CD8-positive, alpha-beta memory T cell (primary cell): ENCODE data around the gene A1BG. TPM values are rescaled to one million over a fixed set of nuclear protein-coding genes. Genes with fewer than 3 reads are reported as not detected.

ENCODE experiments used
- CTCF ChIA-PET: fragments of 350-600 bp; sonication (Branson Sonifier 250); formaldehyde crosslinking; loops from one replicate; lab custom pipeline; 2021; ENCODE audit warnings: antibody characterized with exemption; lab: Charles Lee
- POLR2A ChIA-PET: fragments of 350-600 bp; sonication (Branson Sonifier 250); formaldehyde crosslinking; loops from one replicate; lab custom pipeline; 2021; ENCODE audit warnings: antibody characterized with exemption; lab: Charles Lee
- DNase-seq, 5 donors: peaks; one replicate each; pipeline versions ENCODE4 v3.0.0 to v3.0.0-alpha.2; 2020 to 2022; ENCODE audit warnings: mixed read lengths in 1 of 5
- H3K27ac ChIP-seq: one replicate; pipeline ENCODE4 v1.7.0; 2013; ENCODE audit warnings: low read depth, mild to moderate bottlenecking, low read length, moderate library complexity
- H3K27me3 ChIP-seq: 2 replicates; pipeline ENCODE4 v1.7.0; 2013; ENCODE audit warnings: low read length, mild to moderate bottlenecking; ENCODE audit not compliant: insufficient read depth, poor library complexity, severe bottlenecking
- H3K36me3 ChIP-seq: 2 replicates; pipeline ENCODE4 v1.7.0; 2013; ENCODE audit warnings: mild to moderate bottlenecking, low read length, moderate library complexity; ENCODE audit not compliant: insufficient read depth
- H3K4me1 ChIP-seq: 2 replicates; pipeline ENCODE4 v1.7.0; 2013; ENCODE audit warnings: mild to moderate bottlenecking, low read length, moderate library complexity; ENCODE audit not compliant: insufficient read depth
- H3K4me3 ChIP-seq: 2 replicates; pipeline ENCODE4 v1.7.0; 2013; ENCODE audit warnings: mild to moderate bottlenecking, low read length
- H3K9me3 ChIP-seq: 2 replicates; pipeline ENCODE4 v1.7.0; 2013; ENCODE audit warnings: mild to moderate bottlenecking, low read length
- H3K27ac Mint-ChIP-seq, 8 donors: one replicate each; pipeline ENCODE4 v1.8.0; 2020 to 2021; ENCODE audit warnings: mixed read lengths in 8 of 8, mild to moderate bottlenecking in 6 of 8, inconsistent platforms in 3 of 8, moderate library complexity in 3 of 8
- H3K27me3 Mint-ChIP-seq, 2 donors: one replicate each; pipeline ENCODE4 v1.8.0; 2020 to 2021; ENCODE audit warnings: mixed read lengths in 2 of 2, mild to moderate bottlenecking in 1 of 2, moderate library complexity in 1 of 2
- H3K36me3 Mint-ChIP-seq, 3 donors: one replicate each; pipeline ENCODE4 v1.8.0; 2020 to 2021; ENCODE audit warnings: mixed read lengths in 3 of 3, inconsistent platforms in 1 of 3, mild to moderate bottlenecking in 1 of 3
- H3K4me1 Mint-ChIP-seq, 3 donors: one replicate each; pipeline ENCODE4 v1.8.0; 2020 to 2021; ENCODE audit warnings: mixed read lengths in 3 of 3, inconsistent platforms in 1 of 3, mild to moderate bottlenecking in 1 of 3
- H3K4me3 Mint-ChIP-seq, 7 donors: one replicate each; pipeline ENCODE4 v1.8.0; 2020 to 2021; ENCODE audit warnings: mixed read lengths in 7 of 7, mild to moderate bottlenecking in 6 of 7, moderate library complexity in 4 of 7, inconsistent platforms in 2 of 7
- H3K9me3 Mint-ChIP-seq, 5 donors: one replicate each; pipeline ENCODE4 v1.8.0; 2020 to 2022; ENCODE audit warnings: mixed read lengths in 5 of 5, mild to moderate bottlenecking in 3 of 5, moderate library complexity in 2 of 5, inconsistent platforms in 1 of 5
- polyA plus RNA-seq: library from polyadenylated mRNA; unstranded; fragments of 300-500 nt; fragmentation: Illumina TruSeq; gene quantifications from one replicate; pipeline ENCODE4 v1.2.3, GENCODE V29; 2021
- total RNA-seq, 2 experiments: library from RNA; stranded (reverse); gene quantifications; one replicate each; pipeline ENCODE4 v1.2.3, GENCODE V29; 2021

A1BG gene
- total and polyA plus RNA-seq, 3 experiments from 2014 or later = 16.8 to 70.8 (median 18.1) TPM

DNA sequence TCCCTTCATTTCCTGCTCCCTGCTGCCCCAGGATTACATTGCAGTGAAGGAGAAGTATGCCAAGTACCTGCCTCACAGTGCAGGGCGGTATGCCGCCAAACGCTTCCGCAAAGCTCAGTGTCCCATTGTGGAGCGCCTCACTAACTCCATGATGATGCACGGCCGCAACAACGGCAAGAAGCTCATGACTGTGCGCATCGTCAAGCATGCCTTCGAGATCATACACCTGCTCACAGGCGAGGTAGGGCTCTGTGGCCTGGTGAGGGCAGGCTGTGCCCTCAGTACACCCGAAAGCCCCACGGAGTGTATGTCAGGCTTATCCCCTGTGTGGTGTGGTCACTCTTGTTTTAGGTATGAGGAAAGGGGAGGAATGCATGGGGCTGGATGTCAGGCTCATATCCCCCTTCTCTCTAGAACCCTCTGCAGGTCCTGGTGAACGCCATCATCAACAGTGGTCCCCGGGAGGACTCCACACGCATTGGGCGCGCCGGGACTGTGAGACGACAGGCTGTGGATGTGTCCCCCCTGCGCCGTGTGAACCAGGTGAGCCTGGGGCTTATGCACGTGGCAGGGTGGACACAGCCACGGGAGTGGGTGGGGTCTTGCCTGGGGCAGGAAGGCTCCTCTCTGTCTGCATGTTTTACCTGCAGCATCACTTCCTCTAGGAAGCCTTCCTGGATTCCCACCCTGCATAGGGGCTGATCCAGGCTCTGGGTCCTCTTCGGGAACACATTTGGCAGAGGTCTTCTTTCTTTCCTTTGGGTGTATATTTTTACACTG is 39.8 kb upstream of the A1BG start:
- DNase-seq = no peak
- Mint-ChIP-seq H3K36me3 (peaks cover 14 to 58% (median 17%) of the 10 kb centered on the region in 3 donors), H3K9me3 (no peaks in the 10 kb centered on the region), H3K27ac (peak overlapping the region in 1 of 8 donors; percentile 17), H3K27me3 (peaks cover 5 to 7% of the 10 kb centered on the region in 2 donors), H3K4me1 (peaks cover 16 to 38% (median 21%) of the 10 kb centered on the region in 3 donors), H3K4me3 (peak overlapping the region in 1 of 7 donors; percentile 52)
- peaks cover 5% of the 10 kb centered on the region for H3K27me3 ChIP-seq
- no peak overlapping the region for H3K27ac ChIP-seq
- no peak overlapping the region for H3K4me3 ChIP-seq
- ChIA-PET POLR2A (no interaction called here), CTCF (no interaction called here)
- H3K9me3 ChIP-seq = no peaks in the 10 kb centered on the region
- peaks cover 2% of the 10 kb centered on the region for H3K4me1 ChIP-seq
- peaks cover 33% of the 10 kb centered on the region for H3K36me3 ChIP-seq

DNA sequence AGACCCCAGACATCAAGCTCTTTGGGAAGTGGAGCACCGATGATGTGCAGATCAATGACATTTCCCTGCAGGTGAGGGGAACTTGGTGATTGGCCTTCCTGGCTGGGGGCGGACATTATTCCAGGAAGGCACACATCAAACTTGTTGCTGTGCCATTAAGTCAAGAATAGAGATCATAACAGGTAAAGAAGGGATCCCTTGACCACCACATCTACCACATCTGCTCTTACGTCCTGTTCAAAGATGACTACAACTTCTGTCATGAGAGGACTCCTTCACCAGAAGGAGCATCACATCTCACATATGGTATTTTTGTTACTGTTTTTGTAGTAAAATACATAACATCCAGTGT is 34.9 kb upstream of the A1BG start:
- CTCF ChIA-PET = no interaction called here

DNA sequence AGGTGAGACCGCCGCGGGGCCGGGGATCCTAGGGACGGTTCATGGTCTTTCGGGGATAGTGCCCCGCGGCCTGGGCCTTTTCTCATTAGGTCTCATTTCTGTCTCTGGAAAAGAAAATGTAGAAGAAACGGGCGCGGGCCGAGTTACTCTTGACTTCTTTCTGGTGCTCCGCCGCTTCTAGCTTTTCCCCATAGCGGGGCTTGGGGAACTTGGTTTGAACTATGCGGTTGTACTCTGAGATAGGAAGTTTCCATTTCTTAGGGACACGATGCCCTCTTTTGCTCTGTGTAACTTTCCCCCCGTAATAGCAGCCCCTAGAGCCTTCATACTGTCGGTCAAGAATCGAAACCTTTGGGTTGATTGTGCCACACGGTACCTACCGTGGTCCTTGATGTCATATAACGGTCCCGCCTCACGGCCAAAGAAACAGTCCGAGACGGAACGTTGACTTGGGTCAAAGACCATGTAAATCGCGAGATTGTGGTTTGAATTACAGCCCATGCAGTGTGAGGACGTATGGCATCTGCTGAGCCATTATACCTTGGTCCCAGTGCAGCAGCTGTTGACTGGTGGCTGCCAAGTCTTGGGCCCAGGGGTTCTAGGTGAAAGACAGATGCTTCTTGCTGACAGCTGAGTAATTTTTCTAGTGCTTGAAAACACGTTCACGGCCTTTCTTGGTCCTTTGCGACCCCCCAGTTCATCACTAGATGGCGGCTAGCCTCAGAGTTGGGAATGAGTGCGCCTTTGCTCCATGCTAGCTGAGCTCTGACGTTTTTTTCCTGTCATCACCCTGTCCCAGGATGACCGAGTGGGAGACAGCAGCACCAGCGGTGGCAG is 34.3 kb upstream of the A1BG start:
- POLR2A ChIA-PET = interaction anchor here (0.7 to 1.2 kb wide), 2 partner anchors 25 to 77 kb away, joined by 4 to 5 read pairs; partner anchors contain the start of gene ZNF497
- peaks cover 31 to 54% (median 38%) of the 10 kb centered on the region in 3 donors for H3K4me1 Mint-ChIP-seq
- no peaks in the 10 kb centered on the region for H3K9me3 Mint-ChIP-seq
- H3K27me3 ChIP-seq = no peaks in the 10 kb centered on the region
- DNase-seq = no peak
- H3K36me3 ChIP-seq = peaks cover 19% of the 10 kb centered on the region
- H3K27ac Mint-ChIP-seq = peak overlapping the region; percentile 93 to 99 (median 98)
- peaks cover 6 to 45% (median 8%) of the 10 kb centered on the region in 3 donors for H3K36me3 Mint-ChIP-seq
- H3K4me3 Mint-ChIP-seq = peak overlapping the region; percentile 92 to 97 (median 94)
- peaks cover 23% of the 10 kb centered on the region for H3K4me1 ChIP-seq
- CTCF ChIA-PET = no interaction called here
- peak overlapping the region; percentile 83 for H3K4me3 ChIP-seq
- no peaks in the 10 kb centered on the region for H3K9me3 ChIP-seq
- peak overlapping the region; percentile 95 for H3K27ac ChIP-seq
- H3K27me3 Mint-ChIP-seq = peaks cover 0 to 3% of the 10 kb centered on the region in 2 donors

More for the DNA sequence above, 34.9 kb upstream of the A1BG start:
- peak overlapping the region; percentile 83 for H3K4me3 ChIP-seq
- DNase-seq = no peak
- peaks cover 23% of the 10 kb centered on the region for H3K4me1 ChIP-seq
- peak overlapping the region; percentile 95 for H3K27ac ChIP-seq
- no peaks in the 10 kb centered on the region for H3K27me3 ChIP-seq
- peaks cover 6 to 51% (median 8%) of the 10 kb centered on the region in 3 donors for H3K36me3 Mint-ChIP-seq
- H3K4me3 Mint-ChIP-seq = peak overlapping the region; percentile 92 to 97 (median 94)
- H3K36me3 ChIP-seq = peaks cover 25% of the 10 kb centered on the region
- no peaks in the 10 kb centered on the region for H3K9me3 ChIP-seq
- peaks cover 31 to 56% (median 37%) of the 10 kb centered on the region in 3 donors for H3K4me1 Mint-ChIP-seq
- H3K27me3 Mint-ChIP-seq = peaks cover 0 to 3% of the 10 kb centered on the region in 2 donors
- no peaks in the 10 kb centered on the region for H3K9me3 Mint-ChIP-seq
- H3K27ac Mint-ChIP-seq = peak overlapping the region in 6 of 8 donors; percentile 93 to 98 (median 96)
- POLR2A ChIA-PET = interaction anchor here (1.2 kb wide), 1 partner anchor 25 kb away, joined by 4 read pairs; the partner anchor contains the start of gene ZNF497

DNA sequence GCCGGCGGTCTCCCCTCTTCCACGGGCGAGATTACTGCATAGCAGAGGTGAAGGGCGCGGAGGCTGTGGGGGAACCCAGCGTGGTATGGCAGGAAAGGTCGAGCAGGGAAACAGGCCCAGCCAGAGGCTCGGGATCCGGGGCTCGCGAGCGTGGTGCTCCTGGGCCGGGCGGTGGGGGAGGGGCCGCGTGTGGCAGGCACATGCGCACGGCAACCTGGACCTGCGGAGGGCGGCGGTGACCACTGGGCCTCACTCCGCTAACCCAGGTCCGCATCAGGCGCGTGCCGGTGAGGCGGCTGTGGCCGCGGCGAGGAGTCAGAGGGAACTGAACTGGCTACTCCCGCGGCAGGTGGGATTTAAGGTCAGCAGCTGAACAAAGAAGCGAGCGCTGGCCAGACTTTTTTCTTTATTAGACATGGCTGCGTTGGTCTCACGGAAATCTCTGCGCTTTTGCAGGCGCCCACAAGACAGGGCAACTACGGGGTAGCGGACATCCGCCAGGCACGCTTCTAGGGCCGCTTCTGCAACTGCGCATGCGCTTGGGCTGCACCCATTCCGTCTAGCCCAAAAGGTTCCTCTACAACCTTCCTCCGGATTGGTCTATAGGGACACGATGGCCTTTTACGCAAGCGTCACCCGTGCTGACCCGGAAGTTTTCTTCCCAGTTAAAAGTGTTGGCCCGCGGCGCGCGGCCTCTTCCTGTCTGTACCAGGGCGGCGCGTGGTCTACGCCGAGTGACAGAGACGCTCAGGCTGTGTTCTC is 33.5 kb upstream of the A1BG start, which contains the start of gene RPS5:
Gene RPS5, plus strand, starts transcription at position 694 of the 762 bp plus-strand sequence. CDS start 869 bp downstream, outside the sequence.
- Histone ChIP-seq H3K4me3 (peak within 1 kb of the TSS; percentile 83), H3K36me3 (peaks cover 16% of the 10 kb centered on the region), H3K27ac (peak within 1 kb of the TSS; percentile 95), H3K4me1 (peaks cover 28% of the 10 kb centered on the region), H3K27me3 (no peaks in the 10 kb centered on the region), H3K9me3 (no peaks in the 10 kb centered on the region)
- Mint-ChIP-seq H3K27ac (peak within 1 kb of the TSS; percentile 93 to 99 (median 98)), H3K4me3 (peak within 1 kb of the TSS; percentile 92 to 97 (median 94)), H3K9me3 (no peaks in the 10 kb centered on the region), H3K27me3 (peaks cover 0 to 3% of the 10 kb centered on the region in 2 donors), H3K4me1 (peaks cover 37 to 59% (median 41%) of the 10 kb centered on the region in 3 donors), H3K36me3 (peaks cover 6 to 41% (median 8%) of the 10 kb centered on the region in 3 donors)
- peak; percentile 90 to 99 (median 95) for DNase-seq
- ChIA-PET CTCF (interaction anchor here (0.7 kb wide), 1 partner anchor 194 kb away, joined by 3 read pairs; no protein-coding TSS in a partner anchor), POLR2A (interaction anchor here (0.6 to 1.5 kb wide), 4 partner anchors 24 to 91 kb away, joined by 4 to 8 read pairs (median 4); partner anchors contain the start of gene ZNF497)

DNA sequence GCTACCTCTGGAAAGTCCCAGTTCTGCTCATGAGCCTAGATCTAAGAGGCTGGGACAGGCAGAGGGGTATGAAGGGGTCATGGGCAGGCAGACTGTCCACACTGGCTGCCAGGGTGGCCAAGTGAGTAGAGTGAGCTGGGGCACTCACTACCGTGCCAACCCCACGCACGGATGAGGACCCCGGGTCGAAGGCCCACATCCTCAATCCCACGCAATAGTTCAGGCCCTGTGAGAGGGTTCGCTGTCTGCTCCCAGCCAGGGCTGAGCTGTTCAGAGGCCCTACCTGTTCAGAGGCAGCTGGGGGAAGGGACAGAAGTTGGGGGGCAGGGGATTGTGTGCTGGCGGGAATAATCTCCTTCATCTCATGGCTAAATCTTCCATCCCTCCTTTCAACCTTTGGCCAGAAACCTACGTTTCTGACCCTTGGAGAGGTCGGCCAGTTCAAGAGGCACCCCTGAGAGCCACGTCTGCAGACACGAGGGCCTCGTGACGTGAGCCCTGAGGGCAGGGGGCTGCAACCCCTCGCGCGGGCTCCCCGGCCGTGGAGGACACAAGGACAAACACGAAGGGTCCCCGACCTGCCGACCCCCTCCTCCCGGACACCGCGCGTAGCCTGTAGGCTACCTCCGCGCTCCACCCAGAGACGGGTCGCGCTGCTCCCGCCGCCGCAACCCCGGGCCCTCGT is 32.7 kb upstream of the A1BG start:
- H3K9me3 Mint-ChIP-seq = no peaks in the 10 kb centered on the region
- peak overlapping the region; percentile 93 to 99 (median 98) for H3K27ac Mint-ChIP-seq
- peaks cover 37 to 61% (median 44%) of the 10 kb centered on the region in 3 donors for H3K4me1 Mint-ChIP-seq
- Histone ChIP-seq H3K4me1 (peaks cover 29% of the 10 kb centered on the region), H3K4me3 (peak overlapping the region; percentile 83), H3K27ac (peak overlapping the region; percentile 95), H3K27me3 (no peaks in the 10 kb centered on the region), H3K9me3 (no peaks in the 10 kb centered on the region), H3K36me3 (peaks cover 16% of the 10 kb centered on the region)
- H3K4me3 Mint-ChIP-seq = peak overlapping the region; percentile 92 to 97 (median 94)
- DNase-seq = peak in 1 of 5 donors; percentile 26
- POLR2A ChIA-PET = interaction anchor here (0.6 to 1.5 kb wide), 2 partner anchors 23 to 92 kb away, joined by 4 to 8 read pairs; partner anchors contain the start of gene ZNF497
- CTCF ChIA-PET = interaction anchor here (0.7 kb wide), 1 partner anchor 195 kb away, joined by 3 read pairs; no protein-coding TSS in a partner anchor
- peaks cover 0 to 3% of the 10 kb centered on the region in 2 donors for H3K27me3 Mint-ChIP-seq
- peaks cover 6 to 36% (median 8%) of the 10 kb centered on the region in 3 donors for H3K36me3 Mint-ChIP-seq

DNA sequence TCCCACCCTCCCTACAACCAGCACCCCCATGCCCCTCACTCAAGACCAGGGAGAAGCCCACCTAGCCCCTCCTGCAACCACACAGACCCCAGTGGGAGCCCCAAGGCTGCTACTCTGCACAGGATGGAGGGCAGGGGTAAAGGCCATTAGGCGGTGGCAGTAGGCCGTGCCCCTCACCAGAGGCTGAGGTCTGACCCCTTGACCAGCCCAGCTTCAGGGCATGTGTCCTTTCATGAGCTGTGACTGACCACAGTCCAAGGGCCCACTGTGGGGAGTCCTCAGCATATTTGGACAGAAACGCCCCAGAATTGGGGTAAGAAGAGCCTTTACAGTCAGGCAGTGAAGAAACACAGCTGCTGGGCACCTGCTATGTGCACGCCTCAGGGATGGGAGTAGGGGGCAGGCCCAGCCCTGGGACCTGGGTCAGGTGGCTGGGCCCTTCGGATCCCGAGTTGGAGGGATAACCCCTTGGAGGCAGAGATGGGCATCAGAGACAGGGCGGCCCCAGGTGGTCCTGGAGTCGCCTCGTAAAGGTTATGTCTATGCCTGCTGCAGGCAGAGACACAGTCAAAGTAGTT is 32.1 kb upstream of the A1BG start:
- peaks cover 29% of the 10 kb centered on the region for H3K4me1 ChIP-seq
- H3K4me3 Mint-ChIP-seq = peak overlapping the region; percentile 92 to 97 (median 94)
- H3K27ac Mint-ChIP-seq = peak overlapping the region; percentile 93 to 98 (median 97)
- no peaks in the 10 kb centered on the region for H3K27me3 ChIP-seq
- H3K9me3 ChIP-seq = no peaks in the 10 kb centered on the region
- no peaks in the 10 kb centered on the region for H3K9me3 Mint-ChIP-seq
- POLR2A ChIA-PET = interaction anchor here (1.5 kb wide), 1 partner anchor 23 kb away, joined by 8 read pairs; the partner anchor contains the start of gene ZNF497
- H3K36me3 Mint-ChIP-seq = peaks cover 4 to 30% (median 6%) of the 10 kb centered on the region in 3 donors
- CTCF ChIA-PET = no interaction called here
- peaks cover 0 to 3% of the 10 kb centered on the region in 2 donors for H3K27me3 Mint-ChIP-seq
- peak overlapping the region; percentile 95 for H3K27ac ChIP-seq
- H3K36me3 ChIP-seq = peaks cover 10% of the 10 kb centered on the region
- peaks cover 32 to 56% (median 42%) of the 10 kb centered on the region in 3 donors for H3K4me1 Mint-ChIP-seq
- DNase-seq = no peak
- H3K4me3 ChIP-seq = peak overlapping the region; percentile 83
